Retinal pigment epithelial cell (primary cell): ENCODE data around the gene TMEM163.
"Not testable (repeated sequence)": the region's sequence is repeated elsewhere in the genome, so short reads cannot be mapped to it uniquely, and the experiment has no call there.

Experiments used
- DNase-seq: peaks from one replicate; pipeline ENCODE4 v3.0.0-alpha.2; 2010; ENCODE audit warnings: low read depth
- H3K4me3 ChIP-seq: 2 replicates; pipeline ENCODE4 v1.5.1; 2011; ENCODE audit warnings: mild to moderate bottlenecking, low read length, control low read depth, moderate library complexity
- CTCF ChIP-seq: conservative IDR thresholded peaks from 2 replicates; pipeline ENCODE4 v1.5.1; 2011; ENCODE audit warnings: low read depth, low read length, control low read depth, inconsistent platforms

The TMEM163 gene

GRCh38 chr2:134590679-134591078 is 128.1 kb downstream of the TMEM163 start:
- TF ChIP-seq CTCF: no peak
- DNase-seq: no peak
- H3K4me3 ChIP-seq: no peak overlapping the region

GRCh38 chr2:134589171-134590083 is 129.4 kb downstream of the TMEM163 start:
- not testable (repeated sequence) for DNase-seq, H3K4me3 ChIP-seq

GRCh38 chr2:134588556-134588955 is 130.2 kb downstream of the TMEM163 start:
- H3K4me3 ChIP-seq: no peak overlapping the region
- TF ChIP-seq CTCF: no peak
- no peak for DNase-seq

- DNase-seq: no peak
- no peak for TF ChIP-seq CTCF
- H3K4me3 ChIP-seq: no peak overlapping the region
Measured at GRCh38 chr2:134586326-134586965, 132.4 kb downstream of the TMEM163 start.

GRCh38 chr2:134583997-134584520 is 134.7 kb downstream of the TMEM163 start:
- DNase-seq: no peak
- TF ChIP-seq CTCF: no peak
- no peak overlapping the region for H3K4me3 ChIP-seq

- no peak for TF ChIP-seq CTCF
- no peak overlapping the region for H3K4me3 ChIP-seq
- DNase-seq: no peak
Measured at GRCh38 chr2:134583462-134583861, 135.3 kb downstream of the TMEM163 start.

- no peak for TF ChIP-seq CTCF
- DNase-seq: no peak
- no peak overlapping the region for H3K4me3 ChIP-seq
Measured at GRCh38 chr2:134582547-134582899, 136.3 kb downstream of the TMEM163 start.
